CD4-positive, CD25-positive, alpha-beta regulatory T cell (primary cell): ENCODE data around the gene VEGFC. TPM values are rescaled to one million over a fixed set of nuclear protein-coding genes. Genes with fewer than 3 reads are reported as not detected.

Source experiments
- ATAC-seq, 2 donors: fragments of 150-1000 bp; cut with Tn5 transposase; one replicate each; pipeline ENCODE4 v1.10.0; 2021; ENCODE audit warnings: low read depth in 2 of 2, moderate number of reproducible peaks in 2 of 2, moderate library complexity in 1 of 2
- DNase-seq, 3 donors: peaks; one replicate each; pipeline versions ENCODE4 v3.0.0 to v3.0.0-alpha.2; 2012 to 2022; ENCODE audit warnings: mixed read lengths in 1 of 3
- H3K27ac ChIP-seq: one replicate; pipeline ENCODE4 v1.7.0; 2013; ENCODE audit warnings: mild to moderate bottlenecking, low read length; ENCODE audit not compliant: insufficient read depth, poor library complexity, severe bottlenecking
- H3K27me3 ChIP-seq: one replicate; pipeline ENCODE4 v1.7.0; 2013; ENCODE audit warnings: low read length; ENCODE audit not compliant: control insufficient read depth, insufficient read depth
- H3K36me3 ChIP-seq: one replicate; pipeline ENCODE4 v1.7.0; 2013; ENCODE audit warnings: mild to moderate bottlenecking, low read length, moderate library complexity; ENCODE audit not compliant: control insufficient read depth, insufficient read depth
- H3K4me1 ChIP-seq: 2 replicates; pipeline ENCODE4 v1.7.0; 2013; ENCODE audit warnings: mild to moderate bottlenecking, low read length; ENCODE audit not compliant: insufficient read depth, control insufficient read depth, poor library complexity, severe bottlenecking
- H3K4me3 ChIP-seq: one replicate; pipeline ENCODE4 v1.7.0; 2013; ENCODE audit warnings: low read depth, mild to moderate bottlenecking, low read length, moderate library complexity
- H3K9me3 ChIP-seq, 2 experiments: 1 replicate in 1 of 2; 2 replicates in 1 of 2; pipeline ENCODE4 v1.7.0; 2013; ENCODE audit warnings: low read length in 2 of 2, mild to moderate bottlenecking in 1 of 2, moderate library complexity in 1 of 2; ENCODE audit not compliant: control insufficient read depth in 2 of 2
- H3K27ac Mint-ChIP-seq, 3 donors: one replicate each; pipeline ENCODE4 v1.8.0; 2020 to 2022; ENCODE audit warnings: mild to moderate bottlenecking in 3 of 3, mixed read lengths in 3 of 3, moderate library complexity in 2 of 3
- H3K27me3 Mint-ChIP-seq: one replicate; pipeline ENCODE4 v1.8.0; 2022; ENCODE audit warnings: mild to moderate bottlenecking, mixed read lengths
- H3K36me3 Mint-ChIP-seq: one replicate; pipeline ENCODE4 v1.8.0; 2020; ENCODE audit warnings: mixed read lengths
- H3K4me1 Mint-ChIP-seq, 4 donors: one replicate each; pipeline ENCODE4 v1.8.0; 2020 to 2022; ENCODE audit warnings: mixed read lengths in 4 of 4, mild to moderate bottlenecking in 1 of 4
- H3K4me3 Mint-ChIP-seq, 4 donors: one replicate each; pipeline ENCODE4 v1.8.0; 2020 to 2022; ENCODE audit warnings: mild to moderate bottlenecking in 4 of 4, mixed read lengths in 4 of 4, moderate library complexity in 3 of 4
- H3K9me3 Mint-ChIP-seq, 7 donors: one replicate each; pipeline ENCODE4 v1.8.0; 2020 to 2022; ENCODE audit warnings: mixed read lengths in 7 of 7, mild to moderate bottlenecking in 3 of 7, moderate library complexity in 2 of 7
- polyA plus RNA-seq, 4 donors: library from polyadenylated mRNA; unstranded; fragments of 300-500 nt; fragmentation: Illumina TruSeq; gene quantifications; one replicate each; pipeline ENCODE4 v1.2.3, GENCODE V29; 2021
- total RNA-seq: library from RNA; stranded (reverse); gene quantifications from one replicate; pipeline ENCODE4 v1.2.3, GENCODE V29; 2022

Gene VEGFC
- total and polyA plus RNA-seq, 5 donors from 2014 or later, result not detected

DNA sequence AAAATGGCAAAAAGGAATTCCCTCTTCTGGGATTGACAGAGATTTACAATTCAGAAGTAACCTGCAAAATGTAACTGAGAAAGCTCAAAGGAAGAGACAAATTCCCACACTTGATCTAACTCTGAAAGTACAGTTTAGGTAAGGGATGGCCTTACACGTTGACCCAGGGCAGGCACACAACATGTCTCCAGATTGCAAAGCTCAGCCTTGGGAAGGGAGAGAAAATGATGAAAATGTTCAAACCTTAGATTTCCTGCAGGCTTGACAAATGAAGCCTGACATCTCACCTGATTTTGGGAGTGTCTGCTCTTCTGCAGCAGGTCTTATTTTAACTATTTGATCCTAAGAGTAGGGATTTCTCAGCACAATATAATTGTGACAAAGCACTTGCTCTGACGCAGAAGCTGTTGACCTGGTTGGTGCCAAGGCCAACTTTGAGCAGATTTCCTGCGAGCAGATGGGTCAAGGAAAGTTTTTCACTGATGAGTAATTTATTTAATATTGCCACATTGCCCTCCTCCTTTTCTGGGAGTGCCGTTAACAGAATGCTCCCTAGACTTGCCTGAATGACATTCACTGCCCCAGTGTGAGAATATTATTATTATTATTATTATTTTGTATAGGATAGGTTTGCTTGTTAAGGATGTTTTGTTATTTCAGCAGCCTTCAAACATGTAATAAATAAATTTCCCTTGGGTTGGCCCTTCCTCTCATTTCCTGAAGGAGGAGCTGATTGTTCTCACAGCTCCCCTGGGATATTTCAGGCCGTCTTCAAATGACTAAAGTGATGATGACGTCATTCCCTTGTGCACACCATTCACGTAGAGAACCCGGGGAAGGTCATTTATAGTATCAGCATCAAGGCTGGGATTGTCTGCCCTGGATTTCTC lies 157.1 kb downstream of the VEGFC start:
- H3K9me3 Mint-ChIP-seq, result peaks cover 0 to 7% (median 5%) of the 10 kb centered on the region in 7 donors
- H3K4me3 Mint-ChIP-seq, result no peak overlapping the region
- H3K9me3 ChIP-seq, result no peaks in the 10 kb centered on the region
- DNase-seq, result no peak
- no peak overlapping the region for H3K4me3 ChIP-seq
- no peaks in the 10 kb centered on the region for H3K4me1 ChIP-seq
- H3K36me3 Mint-ChIP-seq, result no peaks in the 10 kb centered on the region
- no peak overlapping the region for H3K27ac Mint-ChIP-seq
- H3K4me1 Mint-ChIP-seq, result no peaks in the 10 kb centered on the region
- H3K27ac ChIP-seq, result no peak overlapping the region
- H3K36me3 ChIP-seq, result no peaks in the 10 kb centered on the region
- H3K27me3 Mint-ChIP-seq, result no peaks in the 10 kb centered on the region
- no peaks in the 10 kb centered on the region for H3K27me3 ChIP-seq
- ATAC-seq, result no peak
